T47D (cell line): ENCODE results near the gene CYGB.
A peak's percentile ranks its signal among the peaks of the same experiment; 100 is the strongest.
"Not testable (repeated sequence)": the region's sequence is repeated elsewhere in the genome, so short reads cannot be mapped to it uniquely, and the experiment has no call there.

Experiments
- DNase-seq, 2 experiments: peaks; one replicate each; pipeline versions ENCODE4 v3.0.0 to v3.0.0-alpha.2; 2011 to 2012; ENCODE audit warnings: low read depth in 1 of 2, low spot score in 1 of 2
- JUND ChIP-seq: IDR thresholded peaks from 2 replicates; pipeline ENCODE4 v1.6.1; 2012; ENCODE audit warnings: low read depth
- in situ Hi-C: cut with HindIII; loops from 2 replicates; pipeline ENCODE4 v1.10.0; 2016; ENCODE audit warnings: low sequenced_read_pairs, low pct_unique_long_range_greater_than_20kb

The CYGB gene

GRCh38 chr17:76562734-76563148, 25.2 kb upstream of the CYGB start:
- in situ Hi-C loops = no loop called here
- DNase-seq = no peak
- no peak for TF ChIP-seq JUND

GRCh38 chr17:76561799-76562268, 24.3 kb upstream of the CYGB start:
- in situ Hi-C loops = no loop called here
- TF ChIP-seq JUND = no peak
- no peak for DNase-seq

DNA sequence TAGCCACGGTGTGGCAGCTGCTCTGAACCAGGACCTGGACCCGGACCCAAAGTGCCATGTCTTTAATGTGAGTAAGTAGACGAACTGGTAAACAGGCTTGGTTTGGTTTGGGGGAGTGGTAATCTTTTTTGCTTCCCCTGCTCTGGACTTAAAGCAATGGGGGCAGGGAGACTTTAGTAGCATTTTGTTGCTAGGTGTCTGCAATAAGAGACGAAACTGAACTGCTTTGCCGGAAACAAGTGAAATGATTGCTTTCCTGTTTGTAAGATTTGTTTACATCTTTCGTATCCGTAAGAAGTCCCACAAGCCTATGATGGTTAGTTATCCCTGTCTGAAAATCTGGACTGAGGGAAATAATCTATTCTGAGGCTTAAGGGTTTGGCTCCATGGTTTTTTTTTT, 23.8 kb upstream of the CYGB start:
- in situ Hi-C loops = no loop called here
- no peak for TF ChIP-seq JUND
- DNase-seq = no peak

- TF ChIP-seq JUND = no peak
- in situ Hi-C loops = no loop called here
- DNase-seq = no peak
Measured at GRCh38 chr17:76560877-76561221, 23.3 kb upstream of the CYGB start.

DNA sequence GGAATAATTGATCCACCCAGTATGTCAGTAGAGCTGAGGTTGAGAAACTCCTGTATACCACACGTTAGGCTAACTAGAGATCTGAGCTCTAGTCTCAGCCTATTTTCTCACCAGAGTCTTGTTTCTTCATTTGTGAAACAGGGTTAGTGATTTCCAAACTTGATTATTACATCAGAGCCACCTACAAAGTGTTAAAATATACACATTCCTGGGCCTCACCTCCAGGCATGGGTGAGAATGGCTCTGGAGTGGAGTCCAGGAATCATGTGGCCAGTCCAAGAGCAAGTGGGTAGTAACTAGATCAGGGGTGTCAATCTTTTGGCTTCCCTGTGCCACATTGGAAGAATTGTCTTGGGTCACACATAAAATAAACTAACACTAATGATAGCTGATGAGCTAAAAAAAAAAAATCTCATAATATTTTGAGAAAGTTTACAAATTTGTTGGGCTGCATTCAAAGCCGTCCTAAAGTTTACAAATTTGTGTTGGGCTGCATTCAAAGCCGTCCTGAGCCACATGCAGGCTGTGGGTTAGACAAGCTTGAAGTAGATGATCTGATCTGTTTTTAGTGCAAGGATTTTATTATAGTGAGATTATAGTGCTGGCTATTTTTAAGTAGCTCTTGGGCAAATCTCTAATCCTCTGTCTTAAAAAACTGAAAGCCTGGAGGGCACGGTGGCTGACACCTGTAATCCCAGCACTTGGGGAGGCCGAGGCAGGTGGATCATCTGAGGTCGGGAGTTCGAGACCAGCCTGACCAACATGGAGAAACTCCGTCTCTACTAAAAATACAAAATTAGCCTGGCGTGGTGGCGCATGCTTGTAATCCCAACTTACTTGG, 22.7 kb upstream of the CYGB start:
- TF ChIP-seq JUND = no peak

DNA sequence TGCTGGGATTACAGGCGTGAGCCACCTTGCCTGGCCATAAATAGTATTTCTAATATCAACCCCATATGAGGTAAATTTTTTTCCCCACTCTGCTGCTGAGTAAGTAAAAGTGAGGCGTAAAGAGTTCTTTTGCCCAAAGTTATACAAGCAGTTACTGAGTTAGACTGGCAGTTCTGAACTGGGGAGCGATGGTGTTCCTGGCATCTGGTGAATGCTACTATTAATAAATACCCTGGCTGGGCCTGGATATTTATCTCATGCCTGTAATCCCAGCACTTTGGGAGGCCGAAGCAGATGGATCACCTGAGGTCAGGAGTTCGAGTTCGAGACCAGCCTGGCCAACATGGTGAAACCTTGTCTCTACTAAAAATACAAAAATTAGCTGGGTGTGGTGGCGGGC, 22.0 kb upstream of the CYGB start:
- in situ Hi-C loops, DNase-seq: not testable (repeated sequence)

More for the DNA sequence above, 22.7 kb upstream of the CYGB start:
- in situ Hi-C loops = no loop called here
- no peak for DNase-seq

GRCh38 chr17:76558198-76559095, 20.9 kb upstream of the CYGB start:
- TF ChIP-seq JUND = no peak
- in situ Hi-C loops = no loop called here
- DNase-seq = peak in 1 of 2 experiments; percentile 73

- in situ Hi-C loops = no loop called here
- no peak for TF ChIP-seq JUND
- DNase-seq = peak; percentile 61 to 98
Measured at GRCh38 chr17:76557368-76558197, 20.1 kb upstream of the CYGB start.

GRCh38 chr17:76556765-76557367, 19.4 kb upstream of the CYGB start:
- no peak for DNase-seq
- no peak for TF ChIP-seq JUND
- in situ Hi-C loops = no loop called here

DNA sequence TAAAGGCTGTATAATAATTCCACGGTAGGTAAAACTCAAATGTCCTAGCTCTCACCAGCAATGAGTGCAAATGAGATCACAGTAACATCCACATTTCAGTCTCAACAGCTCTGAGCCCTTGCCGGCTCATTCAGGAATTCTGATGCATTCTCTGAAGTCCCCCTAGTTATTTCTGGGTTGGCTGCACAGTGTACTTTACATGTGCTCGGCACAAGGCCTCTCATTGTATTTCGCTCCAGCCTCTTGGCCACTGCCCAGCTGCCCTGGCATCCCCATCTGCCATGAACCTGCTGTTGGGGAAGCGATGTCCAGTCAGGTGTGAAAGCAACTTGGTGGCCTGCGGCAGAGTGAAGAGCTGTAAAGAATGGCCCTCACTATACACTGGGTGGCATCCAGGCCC, 16.6 kb upstream of the CYGB start:
- DNase-seq = no peak
- TF ChIP-seq JUND = no peak
- in situ Hi-C loops = no loop called here

DNA sequence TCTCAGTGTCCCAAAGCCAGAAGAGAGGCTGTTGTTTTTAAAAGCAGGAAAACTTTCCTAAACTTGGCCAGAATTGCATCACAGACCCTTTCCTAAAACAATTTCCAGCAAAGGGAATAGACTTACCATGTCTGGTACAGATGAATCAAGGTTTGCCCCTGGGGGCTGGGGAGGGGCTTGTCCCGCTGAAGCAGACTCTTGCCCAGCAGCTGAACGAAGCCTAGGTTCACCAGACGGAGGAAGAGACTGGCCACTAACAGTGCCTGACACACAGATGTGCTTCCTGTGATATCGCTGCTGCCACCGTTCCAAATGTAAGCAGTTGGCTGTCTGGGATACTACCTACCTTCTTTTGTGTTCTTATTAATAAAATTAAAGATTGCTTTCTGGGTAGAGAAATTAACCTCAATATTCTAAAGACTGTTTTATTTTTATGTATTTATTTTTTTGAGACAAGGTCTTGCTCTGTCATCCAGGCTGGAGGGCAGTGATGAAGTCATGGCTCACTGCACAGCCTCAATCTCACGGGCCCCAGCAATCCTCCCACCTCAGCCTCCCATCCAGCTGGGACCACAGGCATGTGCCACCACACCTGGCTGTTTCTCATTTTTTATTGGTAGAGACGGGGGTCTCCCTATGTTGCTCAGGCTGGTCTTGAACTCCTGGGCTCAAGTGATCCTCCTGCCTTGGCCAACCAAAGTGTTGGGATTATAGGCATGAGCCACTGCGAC, 15.8 kb upstream of the CYGB start:
- TF ChIP-seq JUND = no peak
- DNase-seq = no peak
- in situ Hi-C loops = no loop called here
